Epithelial cell of esophagus (primary cell): ENCODE results near the gene AMT.

ENCODE experiments used
- DNase-seq: peaks from one replicate; pipeline ENCODE4 v3.0.0; 2010; ENCODE audit warnings: low read depth
- H3K4me3 ChIP-seq: 2 replicates; pipeline ENCODE4 v1.5.1; 2011; ENCODE audit warnings: mild to moderate bottlenecking, low read length, control low read depth
- TF ChIP-seq, protein P1 (sequence below): IDR thresholded peaks from 2 replicates; pipeline ENCODE4 v1.5.1; 2011; ENCODE audit warnings: low read depth, mild to moderate bottlenecking, low read length, control low read depth, inconsistent platforms; ENCODE audit not compliant: insufficient read depth; ENCODE audit errors: missing control alignments

The AMT gene

DNA sequence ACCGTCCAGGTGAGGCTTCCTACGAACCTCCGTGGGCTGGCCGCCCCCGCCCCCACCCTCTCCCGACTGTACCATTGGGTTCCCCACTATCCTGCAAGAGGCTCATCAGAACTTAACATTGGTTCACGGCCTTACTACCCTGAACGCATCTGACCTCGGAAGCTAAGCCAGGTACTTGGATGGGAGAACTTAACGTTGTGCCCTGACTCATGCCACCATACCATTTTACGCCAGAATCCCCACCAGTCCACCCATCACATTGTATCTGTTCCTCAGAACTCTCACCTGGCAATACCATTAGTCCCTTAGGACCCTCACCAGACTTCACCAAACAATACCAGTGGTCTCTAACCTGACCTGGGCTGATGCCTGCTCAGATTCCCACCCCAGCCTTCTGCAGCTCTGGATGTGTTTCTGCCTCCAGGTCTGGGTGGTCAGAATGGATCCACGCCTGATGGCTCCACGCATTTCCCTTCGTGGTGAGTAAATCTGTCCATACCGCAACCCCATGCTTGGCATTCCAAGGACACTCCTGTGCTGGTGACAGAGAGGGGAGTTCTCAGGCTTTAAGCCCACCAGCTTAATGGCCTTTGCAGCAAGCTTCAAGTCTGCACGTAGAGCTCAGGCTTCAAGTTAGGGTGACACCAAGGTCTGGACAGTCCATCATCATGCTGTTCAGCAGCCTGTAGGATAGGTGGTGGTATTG, 9.5 kb downstream of the AMT start:
- DNase-seq = peak; percentile 31
- H3K4me3 ChIP-seq = peak overlapping the region; percentile 91
- TF ChIP-seq, protein P1, sequence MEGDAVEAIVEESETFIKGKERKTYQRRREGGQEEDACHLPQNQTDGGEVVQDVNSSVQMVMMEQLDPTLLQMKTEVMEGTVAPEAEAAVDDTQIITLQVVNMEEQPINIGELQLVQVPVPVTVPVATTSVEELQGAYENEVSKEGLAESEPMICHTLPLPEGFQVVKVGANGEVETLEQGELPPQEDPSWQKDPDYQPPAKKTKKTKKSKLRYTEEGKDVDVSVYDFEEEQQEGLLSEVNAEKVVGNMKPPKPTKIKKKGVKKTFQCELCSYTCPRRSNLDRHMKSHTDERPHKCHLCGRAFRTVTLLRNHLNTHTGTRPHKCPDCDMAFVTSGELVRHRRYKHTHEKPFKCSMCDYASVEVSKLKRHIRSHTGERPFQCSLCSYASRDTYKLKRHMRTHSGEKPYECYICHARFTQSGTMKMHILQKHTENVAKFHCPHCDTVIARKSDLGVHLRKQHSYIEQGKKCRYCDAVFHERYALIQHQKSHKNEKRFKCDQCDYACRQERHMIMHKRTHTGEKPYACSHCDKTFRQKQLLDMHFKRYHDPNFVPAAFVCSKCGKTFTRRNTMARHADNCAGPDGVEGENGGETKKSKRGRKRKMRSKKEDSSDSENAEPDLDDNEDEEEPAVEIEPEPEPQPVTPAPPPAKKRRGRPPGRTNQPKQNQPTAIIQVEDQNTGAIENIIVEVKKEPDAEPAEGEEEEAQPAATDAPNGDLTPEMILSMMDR = no peak

DNA sequence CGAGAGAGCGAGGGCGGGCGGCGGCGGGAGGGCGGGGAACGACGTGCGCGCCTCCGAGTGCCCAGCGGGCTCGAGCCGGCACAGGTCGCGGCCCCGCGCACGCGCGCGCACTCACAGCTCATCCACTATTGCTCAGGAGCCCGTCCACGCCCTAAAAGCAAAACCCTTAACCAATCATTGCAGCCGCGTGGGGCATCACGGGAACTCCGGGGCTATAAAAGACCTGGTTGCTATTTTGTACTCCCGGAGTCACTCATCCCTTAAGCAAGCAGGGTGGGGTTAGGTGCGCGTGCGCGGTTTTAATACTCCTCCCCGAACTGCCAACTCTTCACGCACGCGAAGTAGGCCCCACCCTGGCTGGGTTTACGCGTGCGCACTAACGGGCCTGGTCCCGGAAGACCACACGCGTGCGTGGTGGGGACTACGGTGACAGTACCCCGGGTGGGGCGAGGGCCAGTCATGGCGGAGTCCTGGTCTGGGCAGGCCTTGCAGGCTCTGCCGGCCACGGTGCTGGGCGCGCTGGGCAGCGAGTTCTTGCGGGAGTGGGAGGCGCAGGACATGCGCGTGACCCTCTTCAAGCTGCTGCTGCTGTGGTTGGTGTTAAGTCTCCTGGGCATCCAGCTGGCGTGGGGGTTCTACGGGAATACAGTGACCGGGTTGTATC, 10.2 kb downstream of the AMT start, which contains the start of the genes RHOA and TCTA:
TSS of gene RHOA (minus strand) at position 9 of the 664 bp plus-strand sequence. CDS start 36,387 bp downstream, outside the sequence.
TSS of gene TCTA (plus strand) at position 456 of the 664 bp plus-strand sequence. CDS start at position 460, 4 bp downstream.
- TF ChIP-seq, protein P1 = no peak
- peak; percentile 100 for DNase-seq
- H3K4me3 ChIP-seq = peak within 1 kb of the TSS; percentile 91

DNA sequence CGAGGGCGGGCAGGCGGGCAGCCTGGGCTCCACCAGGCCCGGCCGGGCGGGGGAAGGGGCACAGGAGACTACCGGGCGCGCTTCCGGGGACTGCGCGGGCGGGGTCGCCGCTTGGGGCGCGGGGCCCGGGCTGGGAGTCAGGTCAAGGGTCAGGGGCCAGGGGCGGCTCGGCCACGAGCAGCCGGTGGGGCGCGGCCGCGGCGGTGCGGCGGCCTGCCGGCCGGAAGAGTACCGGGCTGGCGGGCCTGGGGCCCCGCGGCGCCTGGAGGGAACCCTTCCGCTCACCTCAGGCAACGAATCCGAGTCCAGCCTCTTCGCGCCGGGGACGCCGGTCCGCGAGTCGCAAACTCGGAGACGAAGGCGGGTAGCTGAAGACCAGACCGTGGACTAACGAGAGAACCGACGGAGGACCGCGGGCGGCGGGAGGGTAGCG, 10.7 kb downstream of the AMT start:
- DNase-seq = peak; percentile 32

DNA sequence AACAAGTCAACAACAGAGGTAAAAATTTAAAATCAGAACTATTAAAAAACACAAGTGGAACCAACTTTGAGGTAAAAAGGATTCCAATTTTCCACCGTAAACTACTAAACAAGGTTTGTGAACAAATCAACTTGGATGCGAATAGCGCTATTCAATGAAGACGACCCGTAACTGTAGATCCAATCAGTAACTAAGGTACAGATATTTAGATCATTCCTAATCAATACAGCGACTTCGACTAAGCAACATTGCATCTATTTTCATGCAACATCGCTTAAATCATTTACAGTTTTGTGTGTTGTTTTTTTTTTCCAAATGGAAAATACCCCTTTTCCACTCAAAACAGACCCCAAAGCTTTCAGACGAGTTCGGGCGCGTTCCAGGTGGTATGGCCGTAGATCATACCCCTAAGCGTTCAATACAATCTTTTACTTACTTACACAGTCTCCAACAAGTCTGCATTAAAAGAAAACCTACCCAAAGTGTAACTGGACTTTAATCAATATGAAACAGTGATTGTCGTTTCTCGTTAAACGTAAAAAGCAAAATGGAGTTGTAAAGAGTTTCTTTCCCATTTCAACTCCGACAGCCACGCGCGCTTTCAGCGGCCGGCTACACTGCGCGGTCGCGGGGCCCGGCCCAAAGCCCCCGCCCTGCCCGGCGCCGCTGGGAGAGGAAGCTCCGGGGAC, 11.3 kb downstream of the AMT start:
- TF ChIP-seq, protein P1 = no peak
- H3K4me3 ChIP-seq = peak overlapping the region; percentile 84
- no peak for DNase-seq

More for the DNA sequence above, 10.7 kb downstream of the AMT start:
- TF ChIP-seq, protein P1 = no peak
- H3K4me3 ChIP-seq = peak overlapping the region; percentile 84

DNA sequence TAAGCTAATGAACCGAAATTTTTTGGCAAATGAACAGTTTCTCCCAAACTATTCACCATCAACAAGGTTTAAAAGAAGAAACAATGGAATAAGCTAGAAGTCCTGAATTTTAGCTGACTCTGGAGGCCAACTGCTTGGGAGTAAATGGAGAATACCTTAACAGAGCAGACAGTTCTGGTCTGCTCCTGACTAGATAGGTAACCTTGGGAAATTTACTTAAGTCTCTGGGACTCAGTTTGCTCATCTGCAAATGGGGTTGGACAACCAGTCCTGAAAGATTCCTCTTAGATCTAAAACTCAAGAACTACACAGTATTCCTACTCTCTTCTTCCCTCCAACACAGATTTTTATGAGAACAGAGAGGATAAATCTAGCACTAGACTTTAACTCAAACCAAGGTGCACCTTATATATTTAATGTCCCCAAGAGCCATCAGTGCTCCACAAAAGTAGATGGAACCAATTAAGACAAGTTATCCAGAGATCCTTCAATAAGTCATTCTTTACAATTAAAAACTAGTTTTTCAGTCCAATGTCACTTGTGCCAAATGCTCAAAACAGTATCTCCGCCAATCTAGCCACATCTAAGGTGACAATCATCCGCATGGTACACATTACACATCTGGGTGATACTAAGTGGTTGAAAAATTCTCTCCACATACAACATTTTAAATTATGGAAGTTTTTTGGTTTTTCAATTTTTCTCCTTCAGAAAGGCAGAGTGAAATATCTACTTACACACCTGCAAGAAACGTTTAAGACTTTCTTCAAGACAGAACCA, 12.0 kb downstream of the AMT start:
- TF ChIP-seq, protein P1 = no peak
- no peak for DNase-seq
- peak overlapping the region; percentile 84 for H3K4me3 ChIP-seq
